T-helper 2 cell (primary cell): ENCODE measurements around the gene NRF1.
"Not testable (repeated sequence)": the region's sequence is repeated elsewhere in the genome, so short reads cannot be mapped to it uniquely, and the experiment has no call there.

ENCODE experiments used
- DNase-seq, 5 experiments: peaks; one replicate each; pipeline versions ENCODE4 v3.0.0 to v3.0.0-alpha.2; 2012 to 2022

NRF1 gene

DNA sequence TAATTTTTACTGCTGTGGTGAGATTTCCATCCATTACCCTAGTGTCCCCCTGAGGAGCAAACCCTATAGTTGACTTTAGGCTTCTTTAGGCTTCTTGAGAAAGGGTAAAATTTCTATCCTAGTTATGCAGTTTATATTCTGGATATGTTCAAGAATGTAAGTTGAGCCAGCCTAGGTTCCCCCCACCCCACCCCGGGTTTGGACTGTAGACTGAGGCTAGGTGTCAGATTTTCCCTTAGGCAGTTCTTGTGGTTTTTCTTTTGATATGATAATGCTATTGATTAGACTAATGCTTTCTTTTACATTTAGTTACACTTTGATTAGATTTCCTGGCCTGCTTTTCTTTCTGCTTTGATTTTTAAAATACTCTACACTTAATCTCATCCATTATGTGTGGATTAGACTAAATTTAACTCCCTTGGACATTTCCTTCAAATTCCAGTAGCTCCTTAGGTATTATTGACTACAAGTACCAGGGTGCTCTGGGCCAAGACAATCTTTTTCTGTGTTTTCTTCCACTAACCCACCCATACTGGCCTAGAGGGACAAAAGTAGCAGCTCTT is 37.7 kb downstream of the NRF1 start:
- no peak for DNase-seq

DNA sequence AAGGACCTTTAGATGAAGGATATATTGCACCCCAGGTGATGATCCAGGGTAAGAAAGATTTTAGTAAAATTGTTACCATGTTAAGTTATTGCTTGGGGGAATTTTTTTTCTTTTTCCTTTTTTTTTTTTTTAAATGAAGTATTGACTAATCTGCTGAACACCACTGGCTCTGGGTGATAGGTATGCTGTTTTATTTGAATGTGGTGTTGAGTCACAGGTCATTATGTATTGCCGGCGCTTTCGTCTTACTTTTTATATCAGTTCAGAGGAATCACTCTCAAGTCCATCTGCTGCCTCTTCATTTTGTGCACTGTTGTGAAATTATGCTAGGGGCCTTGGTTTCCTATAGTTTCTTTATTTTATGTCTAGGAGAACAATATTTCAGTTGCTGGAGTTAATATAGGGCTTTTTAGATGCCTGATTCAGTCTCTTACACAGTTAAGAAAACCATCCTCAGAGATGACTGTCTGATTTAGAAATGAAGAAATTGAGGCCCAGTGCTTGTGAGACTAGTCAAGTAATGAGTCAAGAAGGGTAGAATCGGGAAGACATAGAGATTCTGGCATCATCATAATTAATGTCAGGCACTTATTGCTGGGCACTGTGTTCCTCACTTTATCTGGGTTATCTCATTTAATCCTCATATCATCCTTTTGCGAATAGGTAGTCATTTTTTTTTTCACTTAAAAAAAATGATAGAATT is 38.7 kb downstream of the NRF1 start:
- DNase-seq, result peak in 1 of 5 experiments; percentile 37

DNA sequence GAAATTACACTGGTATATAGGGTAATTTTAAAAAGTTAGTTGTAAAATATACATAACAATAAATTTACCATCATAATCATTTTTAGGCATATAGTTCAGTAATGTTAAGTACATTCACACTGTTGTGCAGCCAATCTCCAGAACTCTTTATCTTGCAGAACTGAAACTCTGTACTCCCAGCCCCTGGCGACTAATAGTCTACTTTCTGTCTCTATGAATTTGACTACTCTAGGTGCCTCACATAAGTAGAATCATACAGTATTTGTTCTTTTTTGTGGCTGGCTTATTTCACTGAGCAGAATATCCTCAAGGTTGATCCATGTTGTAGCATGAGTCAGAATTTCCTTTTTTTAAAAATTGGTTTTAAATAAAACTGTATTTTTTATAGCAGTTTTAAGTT is 41.4 kb downstream of the NRF1 start:
- no peak for DNase-seq

DNA sequence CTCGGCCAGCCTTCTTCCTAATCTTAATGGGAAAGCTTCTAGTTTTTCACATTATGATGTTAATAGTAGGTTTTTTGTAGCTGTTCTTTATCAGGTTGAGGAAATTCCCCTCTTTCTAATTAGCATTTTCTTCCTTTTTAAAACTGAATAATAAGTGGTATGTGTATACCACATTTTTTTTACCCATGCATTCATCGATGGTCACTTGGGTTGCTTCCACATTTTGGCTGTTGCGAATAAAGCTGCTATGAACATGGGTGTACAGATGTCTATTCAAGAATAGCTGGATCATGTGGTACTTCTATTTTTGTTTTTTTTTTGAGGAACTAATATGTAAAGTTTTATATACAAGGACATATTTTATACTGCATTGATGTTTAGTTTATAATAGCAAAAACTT is 44.3 kb downstream of the NRF1 start:
- no peak for DNase-seq

DNA sequence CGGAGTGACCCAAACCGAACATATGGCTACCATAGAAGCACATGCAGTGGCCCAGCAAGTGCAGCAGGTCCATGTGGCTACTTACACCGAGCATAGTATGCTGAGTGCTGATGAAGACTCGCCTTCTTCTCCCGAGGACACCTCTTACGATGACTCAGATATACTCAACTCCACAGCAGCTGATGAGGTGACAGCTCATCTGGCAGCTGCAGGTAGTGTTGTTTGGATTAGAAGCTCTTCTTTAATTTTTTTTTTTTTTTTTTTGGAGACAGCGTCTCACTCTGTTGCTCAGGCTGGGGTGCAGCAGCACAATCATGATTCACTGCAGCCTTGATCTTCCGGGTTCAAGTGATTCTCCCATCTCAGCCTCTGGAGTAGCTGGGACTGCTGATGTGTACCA is 45.8 kb downstream of the NRF1 start:
- no peak for DNase-seq

DNA sequence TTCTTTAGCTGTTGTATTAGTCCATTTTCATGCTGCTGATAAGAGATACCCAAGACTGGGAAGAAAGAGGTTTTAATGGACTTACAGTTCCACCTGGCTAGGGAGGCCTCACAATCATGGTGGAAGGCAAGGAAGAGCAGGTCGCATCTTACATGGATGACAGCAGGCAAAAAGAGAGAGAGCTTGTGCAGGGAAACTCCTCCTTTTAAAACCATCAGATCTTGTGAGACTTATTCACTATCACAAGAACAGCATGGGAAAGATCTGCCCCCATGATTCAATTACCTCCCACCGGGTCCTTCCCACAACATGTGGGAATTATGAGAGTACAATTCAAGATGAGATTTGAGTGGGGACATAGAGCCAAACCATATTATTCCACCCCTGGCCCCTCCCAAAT is 48.4 kb downstream of the NRF1 start:
- DNase-seq, result not testable (repeated sequence)

DNA sequence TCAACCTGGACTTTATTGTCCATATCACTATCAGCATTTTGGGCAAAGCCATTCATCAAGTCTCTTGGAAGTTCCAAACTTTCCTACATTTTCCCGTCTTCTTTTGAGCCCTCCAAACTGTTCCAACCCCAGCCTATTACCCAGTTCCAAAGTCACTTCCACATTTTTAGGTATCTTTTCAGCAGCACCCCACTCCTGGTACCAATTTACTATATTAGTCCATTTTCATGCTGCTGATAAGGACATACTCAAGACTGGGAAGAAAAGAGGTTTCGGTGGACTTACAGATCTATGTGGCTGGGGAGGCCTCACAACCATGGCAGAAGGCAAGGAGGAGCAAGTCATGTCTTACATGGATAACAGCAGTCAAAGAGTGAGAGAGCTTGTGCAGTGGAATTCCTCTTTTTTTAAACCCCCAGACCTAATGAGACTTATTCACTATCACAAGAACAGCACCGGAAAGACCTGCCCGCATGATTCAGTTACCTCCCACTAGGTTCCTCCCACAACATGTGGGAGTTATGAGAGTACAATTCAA is 50.2 kb downstream of the NRF1 start:
- DNase-seq, result no peak

DNA sequence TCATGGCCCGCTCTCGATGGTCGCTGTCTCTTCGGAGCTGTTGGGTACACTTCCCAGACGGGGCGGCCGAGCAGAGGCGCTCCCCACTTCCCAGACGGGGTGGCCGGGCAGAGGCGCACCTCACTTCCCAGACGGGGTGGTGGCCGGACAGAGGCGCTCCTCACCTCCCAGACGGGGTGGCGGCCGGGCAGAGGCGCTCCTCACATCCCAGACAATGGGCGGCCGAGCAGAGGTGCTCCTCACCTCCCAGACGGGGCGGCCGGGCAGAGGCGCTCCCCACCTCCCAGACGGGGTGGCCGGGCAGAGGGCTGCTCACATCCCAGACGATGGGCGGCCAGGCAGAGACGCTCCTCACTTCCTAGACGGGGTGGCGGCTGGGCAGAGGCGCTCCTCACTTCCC is 51.7 kb downstream of the NRF1 start:
- DNase-seq, result not testable (repeated sequence)

DNA sequence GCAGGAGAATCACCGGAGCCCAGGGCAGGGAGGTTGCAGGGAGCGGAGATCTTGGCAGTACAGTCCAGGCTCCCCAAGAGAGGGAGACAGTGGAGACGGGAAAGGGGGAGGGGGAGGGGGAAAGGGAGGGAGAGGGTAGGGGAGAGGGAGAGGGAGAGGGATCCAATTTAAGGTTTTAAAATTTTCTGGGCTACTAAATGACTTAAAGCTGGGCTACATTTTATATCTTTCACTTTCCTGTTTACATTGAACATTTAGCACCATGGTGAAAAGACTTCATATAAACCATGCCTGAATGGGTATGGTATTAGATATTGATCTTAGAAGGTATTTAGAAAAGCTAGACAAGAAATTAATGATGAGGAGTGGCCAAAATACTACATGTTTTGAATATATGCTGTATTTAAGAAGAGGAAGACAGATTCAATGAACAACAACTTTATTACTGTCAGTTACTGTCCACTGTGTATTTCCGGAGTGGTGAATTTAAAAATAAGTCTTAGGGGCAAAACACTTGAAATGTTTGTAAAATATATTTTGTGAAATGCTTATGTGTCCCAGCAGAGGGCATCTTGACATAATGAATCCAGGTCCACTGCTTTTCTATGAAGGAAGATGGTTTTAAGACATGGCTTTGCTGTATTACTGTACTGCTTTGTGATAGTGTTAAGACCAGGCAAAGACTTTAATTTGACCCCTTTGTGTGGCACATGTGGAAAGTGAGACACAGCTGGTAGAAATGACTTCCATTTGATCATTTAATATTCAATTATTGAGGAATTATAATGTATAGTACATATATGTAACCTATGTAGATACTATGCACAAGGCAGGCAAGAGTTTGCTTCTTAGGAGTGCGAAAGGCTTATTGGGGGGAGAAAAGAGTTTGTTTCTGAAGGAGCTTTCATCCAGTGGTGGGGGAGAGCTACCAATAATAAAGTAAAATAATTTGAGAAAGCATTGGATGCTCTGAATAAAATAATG is 52.8 kb downstream of the NRF1 start:
- peak in 1 of 5 experiments; percentile 57 for DNase-seq

DNA sequence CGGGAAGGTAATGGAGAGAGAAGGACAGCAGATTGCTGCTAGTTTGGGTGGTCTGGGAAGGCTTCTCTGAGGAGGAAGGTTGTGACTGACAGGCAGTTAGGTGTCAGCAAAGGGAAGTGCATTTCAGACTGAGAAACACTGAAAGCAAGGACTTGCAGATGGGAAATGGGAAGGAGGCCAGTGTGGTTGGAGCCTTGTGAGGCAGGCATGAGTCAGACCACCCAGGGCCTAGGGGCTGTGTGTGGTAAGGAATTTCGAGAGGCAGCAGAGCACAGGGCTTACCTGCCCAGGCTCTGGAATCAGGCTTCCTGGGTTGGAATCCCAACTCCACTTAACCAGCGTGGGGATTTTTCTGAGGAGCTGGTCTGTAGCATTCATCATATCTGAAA is 53.5 kb downstream of the NRF1 start:
- DNase-seq, result no peak

DNA sequence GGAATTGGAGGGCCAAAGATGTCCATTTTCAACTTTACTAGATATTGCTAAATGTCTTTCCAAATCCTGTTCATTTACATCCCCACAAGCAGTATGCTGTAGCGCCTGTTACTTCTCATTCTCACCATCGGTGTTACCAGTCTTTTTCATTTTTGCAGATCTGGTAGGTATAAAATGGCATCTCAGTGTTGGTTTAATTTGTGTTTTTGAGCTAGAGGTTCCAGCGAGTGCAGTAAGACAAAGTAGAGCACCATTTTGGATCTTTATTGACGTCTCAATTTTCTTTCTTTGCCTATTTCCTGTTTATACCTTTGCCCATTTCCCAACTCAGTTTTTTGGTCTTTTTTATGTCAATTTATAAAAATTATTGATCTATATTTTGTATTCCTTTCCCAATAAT is 55.6 kb downstream of the NRF1 start:
- no peak for DNase-seq

DNA sequence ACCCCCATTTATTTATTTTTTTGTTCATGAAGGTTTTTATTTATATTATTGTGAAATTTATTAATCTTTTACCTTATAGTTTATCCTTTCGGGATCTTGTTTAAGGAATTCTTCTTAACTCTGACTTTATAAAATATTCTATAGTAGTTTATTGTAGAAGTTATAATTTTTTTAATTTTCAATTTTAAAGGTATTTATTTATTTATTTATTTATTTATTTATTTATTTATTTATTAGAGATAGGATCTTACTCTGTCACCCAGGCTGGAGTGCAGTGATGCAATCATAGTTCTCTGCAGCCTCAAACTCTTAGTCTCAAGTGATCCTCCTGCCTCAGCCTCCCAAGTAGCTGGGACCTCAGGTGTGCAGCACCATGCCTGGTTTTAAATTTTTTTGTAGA is 56.0 kb downstream of the NRF1 start:
- no peak for DNase-seq

DNA sequence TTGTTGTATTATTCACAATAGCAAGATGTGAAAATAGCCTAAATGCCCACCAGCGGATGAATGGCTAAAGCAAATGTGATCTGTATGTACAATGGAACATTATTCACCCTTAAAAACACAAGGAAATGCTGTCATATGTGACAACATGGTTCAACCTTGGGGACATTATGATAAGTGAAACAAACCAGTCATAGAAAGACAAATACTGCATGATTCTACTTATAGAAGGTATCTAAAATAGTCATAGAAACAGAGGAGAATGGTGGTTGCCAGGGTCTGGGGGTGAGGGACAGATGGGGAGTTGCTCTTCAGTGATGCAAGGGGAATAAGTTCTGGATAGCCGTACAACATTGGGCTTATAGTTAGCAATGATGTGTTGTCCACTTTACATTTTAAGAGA is 58.4 kb downstream of the NRF1 start:
- no peak for DNase-seq

DNA sequence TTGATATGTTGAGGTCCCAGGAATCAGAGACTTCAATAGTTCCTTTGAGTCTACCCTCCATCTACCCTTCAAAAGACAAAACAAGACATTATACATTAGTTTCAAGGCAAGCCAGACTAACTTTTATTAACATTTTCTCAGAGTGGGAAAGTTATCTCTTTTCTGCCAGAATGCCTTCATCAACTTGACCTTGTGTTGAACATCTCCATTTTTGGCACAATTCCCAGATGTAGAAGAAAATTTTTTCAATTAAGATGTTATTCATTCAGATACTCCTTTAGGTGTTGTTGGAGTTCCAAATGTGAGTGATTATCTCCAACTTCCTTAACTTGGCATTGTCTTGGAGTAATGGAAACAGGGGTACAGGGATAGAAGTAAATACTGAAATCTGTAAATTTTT is 59.1 kb downstream of the NRF1 start:
- DNase-seq, result no peak

DNA sequence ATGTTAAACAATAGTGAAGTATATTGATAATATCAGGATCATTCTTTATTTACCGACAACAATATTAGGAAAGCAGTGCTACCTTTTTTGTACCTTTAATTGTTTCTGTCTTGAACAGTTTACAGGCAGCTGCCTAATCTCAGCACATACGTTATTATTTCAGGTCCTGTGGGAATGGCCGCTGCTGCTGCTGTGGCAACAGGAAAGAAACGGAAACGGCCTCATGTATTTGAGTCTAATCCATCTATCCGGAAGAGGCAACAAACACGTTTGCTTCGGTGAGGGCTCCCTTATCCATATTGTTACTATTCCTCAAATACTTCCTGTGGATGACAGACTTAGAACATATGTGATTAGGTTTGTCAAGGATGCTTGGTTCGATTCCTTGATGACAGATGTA is 59.7 kb downstream of the NRF1 start:
- DNase-seq, result no peak

DNA sequence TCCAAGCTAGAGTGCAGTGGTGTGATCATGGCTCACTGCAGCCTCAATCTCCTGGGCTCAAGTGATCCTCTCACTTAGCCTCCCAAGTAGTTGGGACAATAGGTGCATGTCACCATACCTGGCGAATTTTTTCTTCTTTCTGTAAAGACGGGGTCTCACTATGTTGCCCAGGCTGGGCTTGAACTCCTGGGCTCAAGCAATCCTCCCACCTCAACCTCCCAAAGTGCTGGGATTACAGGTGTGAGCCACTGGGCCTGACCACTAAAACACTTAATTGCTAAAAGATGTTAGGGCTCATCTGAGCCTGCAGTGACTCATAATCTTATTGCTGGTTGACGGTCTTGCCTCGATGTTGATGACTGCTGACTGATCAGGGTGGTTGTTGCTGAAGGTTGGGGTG is 63.0 kb downstream of the NRF1 start:
- not testable (repeated sequence) for DNase-seq

DNA sequence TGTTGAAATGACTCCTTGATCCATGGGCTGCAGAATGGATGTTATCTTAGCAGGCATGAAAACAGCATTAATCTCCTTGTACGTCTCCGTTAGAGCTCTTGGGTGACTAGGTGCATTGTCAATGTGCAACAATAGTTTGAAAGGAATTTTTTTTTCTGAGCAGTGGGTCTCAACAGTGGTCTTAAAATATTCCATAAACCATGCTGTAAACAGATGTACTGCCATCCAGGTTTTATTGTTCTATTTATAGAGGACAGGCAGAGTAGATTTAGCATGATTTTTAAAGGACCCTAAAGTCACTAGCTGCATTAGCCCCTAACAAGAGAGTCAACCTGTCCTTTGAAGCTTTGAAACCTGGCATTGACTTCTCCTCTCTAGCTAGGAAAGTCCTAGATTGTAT is 64.0 kb downstream of the NRF1 start:
- DNase-seq, result no peak

DNA sequence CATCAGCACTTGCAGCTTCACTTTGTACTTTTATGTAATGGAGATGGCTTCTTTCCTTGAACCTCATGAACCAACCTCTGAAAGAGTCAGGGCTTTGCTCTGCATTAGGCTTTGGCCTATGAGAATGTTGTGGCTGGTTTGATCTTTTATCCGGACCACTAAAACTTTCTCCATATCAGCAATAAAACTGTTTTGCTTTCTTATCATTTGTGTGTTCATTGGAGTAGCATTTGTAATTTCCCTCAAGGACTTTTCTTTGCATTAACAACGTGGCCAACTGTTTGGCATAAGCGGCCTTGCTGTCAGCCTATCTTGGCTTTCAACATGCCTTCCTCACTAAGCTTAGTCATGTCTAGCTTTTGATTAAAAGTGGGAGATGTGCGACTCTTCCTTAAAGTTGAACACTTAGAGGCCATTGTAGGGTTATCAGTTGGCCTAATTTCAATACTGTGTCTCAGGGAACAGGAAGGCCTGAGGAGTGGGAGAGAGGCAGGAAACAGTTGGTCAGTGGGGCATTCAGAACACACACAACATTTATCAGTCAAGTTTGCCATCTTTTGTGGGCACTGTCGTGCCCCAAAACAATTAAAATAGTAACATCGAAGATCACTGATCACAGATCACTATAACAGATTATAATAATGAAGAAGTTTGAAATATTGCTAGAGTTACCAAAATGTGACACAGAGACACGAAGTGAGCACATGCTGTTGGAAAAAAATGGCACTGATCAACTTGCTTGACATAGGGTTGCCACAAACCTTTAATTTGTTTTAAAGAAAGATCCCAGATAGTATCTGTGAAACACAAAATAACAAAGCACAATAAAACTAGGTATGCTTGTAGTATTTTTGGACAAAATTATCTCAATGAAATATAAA is 64.7 kb downstream of the NRF1 start:
- no peak for DNase-seq

DNA sequence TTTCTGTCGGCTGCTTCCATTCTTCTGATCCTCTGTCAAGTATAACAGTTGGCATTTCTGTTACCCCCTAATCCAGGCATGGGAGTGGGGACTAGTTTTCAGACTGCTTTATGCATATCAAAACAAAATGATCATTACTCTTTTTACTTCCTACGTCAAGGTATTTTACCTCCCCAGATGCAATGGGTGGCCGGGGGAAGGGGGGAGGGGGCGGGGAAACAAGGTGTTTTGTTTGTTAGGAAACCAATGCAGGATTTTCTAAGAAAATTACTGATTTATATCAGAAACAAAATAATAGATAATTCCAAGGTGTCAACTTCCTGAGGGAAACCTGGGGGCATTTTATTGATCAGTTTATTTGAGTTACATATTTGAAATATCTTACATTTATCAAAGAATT is 66.3 kb downstream of the NRF1 start:
- no peak for DNase-seq

DNA sequence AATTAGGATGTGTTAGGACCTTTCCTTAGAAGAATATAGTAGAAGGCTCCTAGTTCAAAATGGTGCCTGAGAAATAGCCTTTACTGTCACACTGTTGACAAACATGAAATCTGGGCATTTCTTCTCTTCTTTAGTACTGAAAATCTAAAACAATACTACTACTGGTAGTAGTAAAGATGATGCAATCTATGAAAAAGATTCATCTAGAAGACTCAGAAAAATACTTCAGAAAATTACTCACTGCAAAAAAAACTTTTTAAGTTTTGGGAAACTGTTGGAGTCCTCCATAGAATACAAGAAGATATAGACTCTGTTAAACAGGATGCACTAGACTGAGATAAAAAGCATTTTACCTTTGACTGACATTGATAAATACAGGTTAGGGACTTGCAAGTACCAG is 67.1 kb downstream of the NRF1 start:
- no peak for DNase-seq

DNA sequence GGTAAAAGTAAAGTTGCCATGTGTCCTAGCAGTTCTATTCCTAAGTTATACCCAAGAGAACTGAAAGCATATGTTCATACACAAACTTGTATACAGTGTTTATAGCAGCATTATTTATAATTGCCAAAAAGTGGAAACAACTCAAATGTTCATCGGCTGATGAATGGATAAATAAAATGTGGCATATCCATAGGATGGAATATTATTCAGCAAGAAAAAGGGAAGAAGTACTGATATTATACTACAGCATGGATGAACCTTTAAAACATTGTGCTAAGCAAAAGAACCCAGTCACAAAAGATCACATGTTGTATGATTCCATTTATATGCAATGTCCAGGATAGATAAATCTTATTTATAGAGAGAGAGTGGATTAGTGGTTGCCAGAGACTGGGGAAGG is 68.9 kb downstream of the NRF1 start:
- no peak for DNase-seq

DNA sequence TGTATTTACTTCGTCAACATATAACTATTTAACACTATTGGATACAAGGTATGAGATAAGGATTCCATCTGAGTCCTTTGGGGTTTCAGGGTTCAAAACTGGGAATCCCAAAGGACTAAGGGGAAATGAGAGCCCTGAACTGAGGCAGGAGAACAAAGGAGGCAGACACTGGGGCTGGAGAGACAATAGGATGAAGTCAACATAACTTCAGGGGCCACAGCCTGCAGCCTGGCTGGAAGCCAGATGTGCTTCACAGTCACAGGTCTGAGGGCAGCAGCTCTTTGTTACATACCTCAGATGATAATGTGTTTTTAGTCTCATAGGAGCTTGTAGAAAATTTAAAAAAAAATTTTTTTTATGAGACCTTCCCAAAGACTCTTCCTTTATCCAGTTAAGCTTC is 73.3 kb downstream of the NRF1 start:
- DNase-seq, result no peak

DNA sequence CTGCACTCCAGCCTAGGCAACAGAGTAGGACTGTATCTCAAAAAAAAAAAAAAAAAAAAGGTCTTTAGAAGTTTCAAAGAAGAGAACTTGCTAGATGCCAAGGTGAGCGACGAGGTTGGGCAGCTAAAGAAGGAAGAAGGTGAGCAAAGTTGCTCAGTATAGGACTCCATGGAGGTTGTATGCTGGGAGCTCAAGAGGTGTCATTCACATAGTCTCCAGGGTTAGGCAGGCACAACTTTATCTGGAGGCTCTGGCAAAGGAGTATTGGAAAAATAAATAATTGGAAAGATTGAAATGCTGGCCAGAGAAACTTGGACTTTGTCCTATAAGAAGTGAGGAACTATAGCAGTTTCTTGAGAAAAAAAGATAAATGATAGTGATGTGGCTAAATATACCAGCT is 74.5 kb downstream of the NRF1 start:
- no peak for DNase-seq
